NCI-H460 (cell line): ENCODE results near the gene MIEF1. TPM values are rescaled to one million over a fixed set of nuclear protein-coding genes. Genes with fewer than 3 reads are reported as not detected.
A peak's percentile ranks its signal among the peaks of the same experiment; 100 is the strongest.

Experiments used
- DNase-seq: peaks from one replicate; pipeline ENCODE4 v3.0.0-alpha.2; 2016; ENCODE audit warnings: low read depth; ENCODE audit errors: extremely low read depth
- total RNA-seq: library from RNA; depleted of rRNA; stranded (reverse); fragments of >200 nt; shearing (Covaris generic); gene quantifications from 2 replicates; pipeline ENCODE4 v1.2.3, GENCODE V29; 2014

The MIEF1 gene
- total RNA-seq, 1 experiment from 2014 or later = 38.5 TPM

- DNase-seq = no peak
These were observed 25.4 kb downstream of the MIEF1 start for GRCh38 chr22:39527481-39527961.

- DNase-seq = no peak
These were observed 26.1 kb downstream of the MIEF1 start for GRCh38 chr22:39528080-39528661.

GRCh38 chr22:39528681-39529486, 26.8 kb downstream of the MIEF1 start:
- DNase-seq = peak; percentile 74

GRCh38 chr22:39529487-39529851, 27.4 kb downstream of the MIEF1 start:
- no peak for DNase-seq

- DNase-seq = no peak
These were observed 28.0 kb downstream of the MIEF1 start for GRCh38 chr22:39530116-39530515.

- DNase-seq = no peak
These were observed 28.7 kb downstream of the MIEF1 start for GRCh38 chr22:39530692-39531331.

GRCh38 chr22:39532215-39533073, 30.4 kb downstream of the MIEF1 start, which contains the start of gene RPS19BP1:
TSS of gene RPS19BP1 (minus strand) at chr22:39532748. CDS start at chr22:39532738, 10 bp downstream.
- peak; percentile 98 for DNase-seq

GRCh38 chr22:39534092-39534506, 32.0 kb downstream of the MIEF1 start:
- no peak for DNase-seq

GRCh38 chr22:39534591-39535356, 32.7 kb downstream of the MIEF1 start:
- peak; percentile 41 for DNase-seq

- no peak for DNase-seq
These were observed 33.3 kb downstream of the MIEF1 start for GRCh38 chr22:39535357-39535725.

GRCh38 chr22:39535831-39536449, 33.9 kb downstream of the MIEF1 start:
- DNase-seq = no peak

- DNase-seq = no peak
These were observed 34.6 kb downstream of the MIEF1 start for GRCh38 chr22:39536711-39537110.

- no peak for DNase-seq
These were observed 35.9 kb downstream of the MIEF1 start for GRCh38 chr22:39537975-39538374.

GRCh38 chr22:39543095-39543494, 41.0 kb downstream of the MIEF1 start:
- DNase-seq = no peak

- peak; percentile 40 for DNase-seq
These were observed 43.6 kb downstream of the MIEF1 start for GRCh38 chr22:39545386-39546365.

GRCh38 chr22:39546889-39547586, 44.9 kb downstream of the MIEF1 start:
- DNase-seq = no peak

GRCh38 chr22:39547587-39547947, 45.5 kb downstream of the MIEF1 start:
- DNase-seq = no peak

GRCh38 chr22:39553429-39553828, 51.3 kb downstream of the MIEF1 start:
- no peak for DNase-seq
